ENCODE results near the gene ZBP1.

DNA sequence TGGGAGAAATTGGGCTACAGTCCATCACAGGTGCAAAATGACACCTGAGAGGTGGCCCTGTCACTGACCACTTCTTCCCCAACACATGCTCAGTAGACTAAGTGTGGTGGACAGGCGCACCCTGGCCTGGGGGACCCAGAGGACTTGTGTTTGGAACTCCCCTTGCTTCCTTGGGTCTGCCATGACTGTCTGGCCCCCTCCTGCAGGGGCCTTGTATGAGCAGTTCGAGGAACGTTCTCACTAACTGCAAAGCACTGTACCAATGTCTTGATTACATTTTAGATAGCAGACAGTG is 63.3 kb downstream of the ZBP1 start:
- no peak for TF ChIP-seq TAF1 (IDR thresholded peaks at IDR 0.05; ENCODE audit: low read depth)
- no peak for TF ChIP-seq NFIC (IDR thresholded peaks at IDR 0.05)
- TF ChIP-seq RAD21 (IDR thresholded peaks at IDR 0.05; ENCODE audit: low read depth): no peak
- no peak for TF ChIP-seq TCF12 (IDR thresholded peaks at IDR 0.05; ENCODE audit: low read depth)
- no peak for TF ChIP-seq FOXM1 (IDR thresholded peaks at IDR 0.05; ENCODE audit: borderline replicate concordance, low read depth)
- no peak for TF ChIP-seq EP300 (IDR thresholded peaks at IDR 0.05; ENCODE audit: borderline replicate concordance)
- TF ChIP-seq TEAD4 (IDR thresholded peaks at IDR 0.05): no peak
- TF ChIP-seq, protein P1, sequence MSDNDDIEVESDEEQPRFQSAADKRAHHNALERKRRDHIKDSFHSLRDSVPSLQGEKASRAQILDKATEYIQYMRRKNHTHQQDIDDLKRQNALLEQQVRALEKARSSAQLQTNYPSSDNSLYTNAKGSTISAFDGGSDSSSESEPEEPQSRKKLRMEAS (IDR thresholded peaks at IDR 0.05): no peak
- no peak for TF ChIP-seq CEBPB (IDR thresholded peaks at IDR 0.05)
- no peak for TF ChIP-seq EGR1 (IDR thresholded peaks at IDR 0.05)
- TF ChIP-seq, protein P2, sequence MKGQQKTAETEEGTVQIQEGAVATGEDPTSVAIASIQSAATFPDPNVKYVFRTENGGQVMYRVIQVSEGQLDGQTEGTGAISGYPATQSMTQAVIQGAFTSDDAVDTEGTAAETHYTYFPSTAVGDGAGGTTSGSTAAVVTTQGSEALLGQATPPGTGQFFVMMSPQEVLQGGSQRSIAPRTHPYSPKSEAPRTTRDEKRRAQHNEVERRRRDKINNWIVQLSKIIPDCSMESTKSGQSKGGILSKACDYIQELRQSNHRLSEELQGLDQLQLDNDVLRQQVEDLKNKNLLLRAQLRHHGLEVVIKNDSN (IDR thresholded peaks at IDR 0.05): no peak
- TF ChIP-seq ZBTB7A (IDR thresholded peaks at IDR 0.05; ENCODE audit: low read depth): no peak
